DMS53 treated with DMSO at 0.1 percent for 48 hours (cell line): ENCODE measurements around the gene TP53.
A peak's percentile ranks its signal among the peaks of the same experiment; 100 is the strongest.
"Not testable (repeated sequence)": the region's sequence is repeated elsewhere in the genome, so short reads cannot be mapped to it uniquely, and the experiment has no call there.

ENCODE experiments used
- DNase-seq: peaks from one replicate; lab custom pipeline; 2025; ENCODE audit not compliant: unreplicated experiment; lab: John Stamatoyannopoulos, UW

TP53 gene

DNA sequence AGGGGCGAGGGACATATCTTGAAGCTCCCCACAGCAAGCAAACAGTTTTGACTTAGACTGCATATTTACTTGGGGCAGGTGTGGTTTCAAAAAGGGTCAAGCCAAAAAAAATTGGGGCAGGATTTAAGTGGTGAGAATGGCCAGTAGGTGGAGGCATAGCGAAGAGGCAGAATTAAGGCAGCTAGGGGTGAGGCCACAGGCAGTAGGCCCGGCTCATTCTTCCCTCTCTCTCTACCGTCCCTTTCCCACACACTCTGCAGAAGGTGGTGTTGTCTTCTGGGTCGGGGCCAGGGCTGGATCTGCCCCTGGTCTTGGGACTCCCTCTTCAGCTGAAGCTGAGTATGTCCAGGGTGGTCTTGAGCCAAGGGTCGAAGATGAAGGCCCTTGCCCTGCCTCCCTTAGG is 54.8 kb downstream of the TP53 start:
- DNase-seq: peak; percentile 36

DNA sequence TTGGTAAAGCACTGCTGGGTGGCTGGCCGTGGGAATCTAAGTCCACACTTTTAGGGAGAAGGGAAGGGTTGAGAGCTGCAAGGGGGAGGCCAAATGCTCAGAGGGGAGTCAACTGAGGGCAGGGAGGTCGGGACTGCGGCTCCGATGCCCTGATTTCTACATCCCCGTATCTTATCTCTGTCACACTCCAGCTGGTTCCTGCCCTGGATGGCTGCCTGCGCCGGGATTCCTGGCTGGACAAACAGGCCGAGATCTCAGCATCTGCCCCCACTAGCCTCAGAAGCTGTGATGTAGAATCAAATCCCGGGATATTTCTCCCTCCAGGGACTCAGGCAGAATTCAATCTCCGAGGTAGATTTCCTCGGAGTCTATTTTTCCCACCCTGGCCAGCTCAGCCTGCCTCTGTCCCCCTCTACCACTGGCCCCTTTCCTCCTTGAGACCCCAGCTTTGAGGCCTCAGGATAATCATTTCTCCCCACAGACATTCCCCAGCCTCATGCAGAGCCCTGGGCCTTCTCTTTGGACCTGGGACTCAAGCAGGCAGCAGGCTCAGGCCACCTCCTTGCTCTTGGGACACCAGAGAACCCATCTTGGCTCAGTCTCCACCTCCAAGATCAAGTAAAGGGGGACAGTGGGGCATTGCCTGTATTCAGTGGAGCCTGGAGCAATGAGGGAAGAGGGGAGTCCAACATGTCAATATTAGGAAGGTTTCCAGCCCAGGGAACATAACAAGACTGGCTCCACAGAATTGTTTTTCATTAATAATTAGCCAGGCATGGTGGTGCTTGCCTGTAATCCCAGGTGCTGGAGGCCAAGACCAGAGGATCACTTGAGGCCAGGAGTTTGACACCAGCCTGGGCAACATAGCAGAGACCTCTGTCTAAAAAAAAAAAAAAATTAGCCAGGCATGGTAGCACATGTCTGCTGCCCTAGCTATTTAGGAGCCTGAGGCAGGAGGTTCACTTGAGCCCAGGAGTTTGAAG is 55.6 kb downstream of the TP53 start:
- DNase-seq: no peak

DNA sequence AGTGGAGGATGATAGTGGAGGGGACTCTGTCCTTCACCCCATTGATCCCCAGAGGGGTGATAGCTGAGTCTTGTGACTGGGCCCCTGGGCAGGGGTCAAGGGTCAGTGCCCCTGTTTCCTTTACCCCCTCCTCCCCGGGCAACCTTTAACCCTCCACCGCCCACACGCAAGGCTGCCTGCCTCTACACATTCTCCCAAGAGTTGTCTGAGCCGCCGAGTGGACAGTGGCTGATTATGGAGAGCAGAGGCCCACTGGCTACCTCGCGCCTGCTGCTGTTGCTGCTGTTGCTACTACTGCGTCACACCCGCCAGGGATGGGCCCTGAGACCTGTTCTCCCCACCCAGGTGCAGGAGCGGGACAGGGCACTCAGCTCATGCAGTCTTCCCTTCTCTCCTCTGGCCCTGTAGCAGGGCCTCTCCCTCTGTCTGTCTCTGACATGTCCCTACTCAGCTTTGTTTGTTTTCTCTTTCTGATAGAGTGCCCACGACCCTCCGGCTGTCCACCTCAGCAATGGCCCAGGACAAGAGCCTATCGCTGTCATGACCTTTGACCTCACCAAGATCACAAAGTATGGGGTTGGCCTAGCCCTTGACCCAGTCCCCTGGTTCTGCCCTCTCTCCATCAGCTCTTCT is 57.2 kb downstream of the TP53 start, which contains the start of gene SHBG:
Gene SHBG (plus strand): TSS at position 197 of the 633 bp plus-strand sequence. CDS start 38 bp downstream, at position 235.
- DNase-seq: no peak

- peak; percentile 77 for DNase-seq
These were observed 59.8 kb downstream of the TP53 start, which contains the start of gene SAT2 for GRCh38 chr17:7627250-7628121. SAT2 (minus strand) TSS chr17:7627821; CDS start chr17:7627635, 186 bp downstream.

DNA sequence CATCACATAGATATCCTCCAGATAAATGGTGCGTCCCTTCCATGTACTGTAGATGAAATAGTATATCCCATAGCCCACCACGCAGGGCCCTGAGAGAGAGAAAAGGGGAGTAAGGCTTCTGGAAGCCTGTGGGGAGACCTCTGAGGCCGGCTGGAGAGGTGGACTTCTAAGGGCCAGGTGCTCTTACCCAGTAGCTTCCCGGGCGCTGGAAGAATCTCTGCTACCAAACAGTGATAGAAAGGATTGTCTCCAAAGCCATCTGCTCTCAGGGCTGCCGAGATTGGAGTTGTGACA is 60.4 kb downstream of the TP53 start:
- peak; percentile 10 for DNase-seq

GRCh38 chr17:7626307-7626706 is 61.0 kb downstream of the TP53 start:
- DNase-seq: no peak

GRCh38 chr17:7625749-7626148 is 61.5 kb downstream of the TP53 start:
- DNase-seq: not testable (repeated sequence)

DNA sequence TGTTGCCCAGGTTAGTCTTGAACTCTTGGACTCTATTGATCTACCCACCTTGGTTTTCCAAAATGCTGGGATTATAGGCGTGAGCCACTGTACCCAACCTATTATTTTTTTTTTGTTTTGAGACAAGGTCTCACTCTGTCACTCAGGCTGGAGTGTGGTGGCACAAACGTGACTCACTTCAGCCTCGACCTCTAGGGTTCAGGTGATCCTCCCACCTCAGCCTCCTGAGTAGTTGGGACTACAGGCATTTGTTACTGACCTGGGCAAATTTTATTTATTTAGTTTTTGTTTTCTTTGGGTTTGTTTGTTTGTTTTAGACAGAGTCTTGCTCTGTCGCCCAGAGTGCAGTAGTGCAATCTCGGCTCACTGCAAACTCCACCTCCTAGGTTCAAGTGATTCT is 63.6 kb downstream of the TP53 start:
- DNase-seq: no peak

GRCh38 chr17:7620835-7621234 is 66.5 kb downstream of the TP53 start:
- DNase-seq: no peak

GRCh38 chr17:7618608-7619007 is 68.7 kb downstream of the TP53 start:
- no peak for DNase-seq
